ENCODE measurements around the gene GNGT2.
A peak's percentile ranks its signal among the peaks of the same experiment; 100 is the strongest.

GRCh38 chr17:49223517-49224197, 13.3 kb upstream of the GNGT2 start:
- peak; percentile 82 to 92 (median 88) for TF ChIP-seq CTCF (IDR thresholded peaks at IDR 0.05)
- TF ChIP-seq EP300 (IDR thresholded peaks at IDR 0.05; ENCODE audit: low read depth): no peak
- no peak for TF ChIP-seq POLR2A (IDR thresholded peaks at IDR 0.05)
- no peak for TF ChIP-seq POLR2AphosphoS5 (IDR thresholded peaks at IDR 0.05)

All from transverse colon (tissue), 4 donors.